Right lobe of liver (tissue), 4 donors: ENCODE results near the gene MRC2.

Source experiments
- POLR2A ChIP-seq: fragments of 450-650 bp; IDR thresholded peaks from one replicate; pipeline ENCODE4 v1.6.1; 2017; ENCODE audit warnings: antibody characterized with exemption, mild to moderate bottlenecking
- TF ChIP-seq, protein P1 (sequence below), 4 donors: fragments of 200-600 bp in 3 of 4; fragments of 450-650 bp in 1 of 4; IDR thresholded peaks; one replicate each; pipeline versions ENCODE4 v1.5.1 to v1.8.0; 2016 to 2022; ENCODE audit warnings: antibody characterized with exemption in 4 of 4, mild to moderate bottlenecking in 2 of 4
- donor health status: DM: no; HTN: no; CAD: no.
- donor health status: DM: no; HTN: no; CAD: no.
- donor health status: DM: no; HTN: yes; CAD: no.

DNA sequence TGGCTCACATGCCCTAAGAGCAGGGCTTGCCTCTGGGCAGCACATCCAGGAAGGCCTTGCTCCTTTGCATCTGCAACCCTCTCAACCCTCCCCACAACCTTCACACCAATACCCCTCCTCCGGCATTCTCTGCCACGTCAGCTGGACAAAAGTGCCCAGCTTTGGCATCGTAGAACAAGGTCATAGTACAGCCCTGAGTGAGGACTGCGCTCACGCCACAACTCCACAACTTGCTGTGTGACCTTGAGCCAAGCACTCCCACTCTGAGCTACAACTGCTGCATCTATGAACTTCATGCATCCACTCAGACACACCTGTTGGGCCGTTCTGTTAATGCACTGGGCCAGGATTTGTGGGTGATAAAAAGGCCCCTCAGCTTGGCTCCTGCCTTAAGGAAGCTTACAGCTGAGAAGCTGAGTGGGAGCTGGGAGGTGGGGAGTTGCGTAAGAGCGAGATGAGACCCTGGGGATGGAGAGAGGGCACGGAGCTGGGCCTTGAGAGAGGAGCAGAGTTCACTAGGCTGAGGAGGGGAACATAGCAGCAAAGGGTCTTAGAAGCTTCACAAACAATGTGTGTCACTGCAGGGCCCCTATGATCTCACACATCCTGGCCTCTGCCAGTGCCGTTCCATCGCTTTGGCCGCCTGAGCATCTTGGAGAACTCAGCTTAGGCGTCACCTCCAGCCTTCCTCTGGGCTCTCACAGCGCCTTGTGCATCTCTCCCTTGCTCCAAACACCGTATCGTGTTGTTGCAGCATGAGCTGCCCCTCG, 8.6 kb upstream of the MRC2 start:
- TF ChIP-seq POLR2A: no peak
- TF ChIP-seq, protein P1, sequence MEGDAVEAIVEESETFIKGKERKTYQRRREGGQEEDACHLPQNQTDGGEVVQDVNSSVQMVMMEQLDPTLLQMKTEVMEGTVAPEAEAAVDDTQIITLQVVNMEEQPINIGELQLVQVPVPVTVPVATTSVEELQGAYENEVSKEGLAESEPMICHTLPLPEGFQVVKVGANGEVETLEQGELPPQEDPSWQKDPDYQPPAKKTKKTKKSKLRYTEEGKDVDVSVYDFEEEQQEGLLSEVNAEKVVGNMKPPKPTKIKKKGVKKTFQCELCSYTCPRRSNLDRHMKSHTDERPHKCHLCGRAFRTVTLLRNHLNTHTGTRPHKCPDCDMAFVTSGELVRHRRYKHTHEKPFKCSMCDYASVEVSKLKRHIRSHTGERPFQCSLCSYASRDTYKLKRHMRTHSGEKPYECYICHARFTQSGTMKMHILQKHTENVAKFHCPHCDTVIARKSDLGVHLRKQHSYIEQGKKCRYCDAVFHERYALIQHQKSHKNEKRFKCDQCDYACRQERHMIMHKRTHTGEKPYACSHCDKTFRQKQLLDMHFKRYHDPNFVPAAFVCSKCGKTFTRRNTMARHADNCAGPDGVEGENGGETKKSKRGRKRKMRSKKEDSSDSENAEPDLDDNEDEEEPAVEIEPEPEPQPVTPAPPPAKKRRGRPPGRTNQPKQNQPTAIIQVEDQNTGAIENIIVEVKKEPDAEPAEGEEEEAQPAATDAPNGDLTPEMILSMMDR (IDR thresholded peaks at IDR 0.05): no peak
